Activated effector memory CD4-positive, alpha-beta T cell treated with Interleukin-2 at 50 U/mL for 16 hours (primary cell): ENCODE measurements around the gene LMF1.
"Not testable (repeated sequence)": the region's sequence is repeated elsewhere in the genome, so short reads cannot be mapped to it uniquely, and the experiment has no call there.

ENCODE experiments used
- DNase-seq: peaks from one replicate; pipeline ENCODE4 v3.0.0-alpha.2; 2020

LMF1 gene

DNA sequence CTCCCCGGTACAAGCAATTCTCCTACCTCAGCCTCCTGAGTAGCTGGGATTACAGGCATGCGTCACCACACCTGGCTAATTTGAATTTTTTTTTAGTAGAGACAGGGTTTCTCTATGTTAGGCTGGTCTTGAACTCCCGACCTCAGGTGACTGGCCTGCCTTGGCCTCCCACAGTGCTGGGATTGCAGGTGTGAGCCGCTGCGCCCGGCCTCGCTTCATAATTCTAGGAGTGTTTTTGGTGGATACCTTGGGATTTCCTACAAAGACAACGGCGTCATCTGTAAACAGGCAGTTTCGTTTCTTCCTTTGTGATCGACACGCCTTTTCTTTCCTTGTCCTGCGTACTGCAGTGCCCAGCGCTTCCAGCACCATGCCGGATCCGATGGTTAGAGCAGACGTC, 109.3 kb downstream of the LMF1 start:
- DNase-seq: no peak

DNA sequence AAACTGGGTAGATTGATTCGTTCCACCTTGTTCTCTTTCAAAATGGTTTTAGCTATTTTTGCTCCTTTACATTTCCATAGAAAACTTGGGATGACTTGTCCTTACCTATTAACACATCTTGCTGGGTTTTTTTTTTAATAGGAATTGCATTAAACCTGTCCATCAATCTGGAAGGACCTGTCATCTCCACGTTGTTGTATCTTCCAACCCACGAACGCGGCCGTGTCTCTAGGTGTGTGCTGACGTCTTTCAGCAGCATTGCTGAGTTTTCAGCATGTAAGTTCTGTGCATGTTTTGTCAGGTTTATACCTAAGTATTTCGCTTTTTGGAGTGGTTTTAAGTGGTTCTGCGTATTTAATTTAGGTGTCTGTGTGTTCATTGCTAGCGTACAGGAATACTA, 109.9 kb downstream of the LMF1 start:
- no peak for DNase-seq

DNA sequence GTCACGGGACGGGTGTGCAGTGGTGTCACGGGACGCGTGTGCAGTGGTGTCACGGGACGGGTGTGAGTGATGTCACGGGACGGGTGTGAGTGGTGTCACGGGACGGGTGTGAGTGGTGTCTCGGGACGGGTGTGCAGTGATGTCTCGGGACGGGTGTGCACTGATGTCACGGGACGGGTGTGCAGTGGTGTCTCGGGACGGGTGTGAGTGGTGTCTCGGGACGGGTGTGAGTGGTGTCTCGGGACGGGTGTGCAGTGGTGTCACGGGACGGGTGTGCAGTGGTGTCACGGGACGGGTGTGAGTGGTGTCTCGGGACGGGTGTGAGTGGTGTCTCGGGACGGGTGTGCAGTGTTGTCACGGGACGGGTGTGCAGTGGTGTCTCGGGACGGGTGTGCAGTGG, 111.8 kb downstream of the LMF1 start:
- not testable (repeated sequence) for DNase-seq

DNA sequence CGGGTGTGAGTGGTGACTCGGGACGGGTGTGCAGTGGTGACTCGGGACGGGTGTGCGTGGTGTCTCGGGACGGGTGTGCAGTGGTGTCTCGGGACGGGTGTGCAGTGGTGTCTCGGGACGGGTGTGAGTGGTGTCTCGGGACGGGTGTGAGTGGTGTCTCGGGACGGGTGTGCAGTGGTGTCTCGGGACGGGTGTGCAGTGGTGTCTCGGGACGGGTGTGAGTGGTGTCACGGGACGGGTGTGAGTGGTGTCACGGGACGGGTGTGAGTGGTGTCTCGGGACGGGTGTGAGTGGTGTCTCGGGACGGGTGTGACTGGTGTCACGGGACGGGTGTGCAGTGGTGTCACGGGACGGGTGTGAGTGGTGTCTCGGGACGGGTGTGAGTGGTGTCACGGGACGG, 112.3 kb downstream of the LMF1 start:
- not testable (repeated sequence) for DNase-seq

DNA sequence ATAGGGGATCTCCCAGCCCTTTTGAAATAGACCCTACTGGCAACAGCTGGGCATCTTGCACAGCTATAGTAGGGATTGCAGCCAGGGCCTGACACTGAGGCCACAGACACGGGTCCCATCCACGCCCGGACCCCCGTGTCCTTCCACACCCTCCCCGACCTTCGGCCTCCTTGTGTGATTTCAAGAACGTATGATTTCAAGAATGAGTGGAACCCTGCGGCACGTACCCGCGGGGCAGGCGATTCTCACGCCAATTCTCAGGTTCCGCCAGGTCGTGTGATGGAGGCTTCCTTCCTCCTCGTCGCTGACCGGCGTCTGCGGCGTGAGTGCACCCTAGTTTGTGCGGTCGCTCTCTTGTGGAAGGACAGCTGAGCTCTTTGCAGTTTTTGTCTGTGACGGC, 114.0 kb downstream of the LMF1 start:
- DNase-seq: no peak

DNA sequence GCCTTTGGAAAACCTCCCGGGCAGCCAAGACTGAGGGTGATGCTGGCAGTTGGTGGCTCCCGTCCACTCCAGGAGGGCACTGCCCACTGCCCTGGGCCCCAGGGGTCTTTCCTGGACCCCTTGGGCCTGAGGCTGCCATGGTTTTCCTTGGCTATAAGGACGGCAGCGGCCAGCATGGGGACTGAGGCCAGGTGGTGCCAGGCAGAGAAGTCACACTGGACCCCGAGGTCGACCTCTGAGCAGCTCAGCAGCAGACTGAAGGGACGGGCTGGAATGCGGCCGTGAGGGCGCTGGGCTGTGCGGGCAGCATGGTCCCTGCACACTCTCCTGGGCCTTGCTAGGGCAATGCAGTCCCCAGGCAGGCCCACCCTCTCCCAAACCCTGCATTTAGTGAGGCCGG, 114.7 kb downstream of the LMF1 start:
- no peak for DNase-seq

DNA sequence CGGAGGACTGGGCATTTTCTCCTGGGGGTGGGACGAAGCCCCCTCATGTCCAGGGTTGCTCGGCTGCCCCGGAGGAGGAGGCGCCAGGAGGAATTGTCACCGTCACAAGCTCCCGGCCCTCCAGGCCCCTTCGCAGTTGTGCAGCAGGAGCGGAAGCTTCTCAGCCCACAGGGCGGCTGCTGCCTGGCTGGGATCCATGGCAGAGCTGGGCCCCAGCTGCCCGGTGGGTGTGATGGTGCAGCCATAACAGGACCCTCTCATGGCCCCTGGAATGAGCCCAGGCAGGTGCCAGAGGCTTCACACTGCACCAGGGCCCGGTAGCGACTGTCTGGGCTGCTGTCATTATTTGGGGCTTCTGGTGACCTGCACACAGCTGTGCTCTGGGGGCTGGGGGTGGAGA, 115.3 kb downstream of the LMF1 start:
- no peak for DNase-seq

DNA sequence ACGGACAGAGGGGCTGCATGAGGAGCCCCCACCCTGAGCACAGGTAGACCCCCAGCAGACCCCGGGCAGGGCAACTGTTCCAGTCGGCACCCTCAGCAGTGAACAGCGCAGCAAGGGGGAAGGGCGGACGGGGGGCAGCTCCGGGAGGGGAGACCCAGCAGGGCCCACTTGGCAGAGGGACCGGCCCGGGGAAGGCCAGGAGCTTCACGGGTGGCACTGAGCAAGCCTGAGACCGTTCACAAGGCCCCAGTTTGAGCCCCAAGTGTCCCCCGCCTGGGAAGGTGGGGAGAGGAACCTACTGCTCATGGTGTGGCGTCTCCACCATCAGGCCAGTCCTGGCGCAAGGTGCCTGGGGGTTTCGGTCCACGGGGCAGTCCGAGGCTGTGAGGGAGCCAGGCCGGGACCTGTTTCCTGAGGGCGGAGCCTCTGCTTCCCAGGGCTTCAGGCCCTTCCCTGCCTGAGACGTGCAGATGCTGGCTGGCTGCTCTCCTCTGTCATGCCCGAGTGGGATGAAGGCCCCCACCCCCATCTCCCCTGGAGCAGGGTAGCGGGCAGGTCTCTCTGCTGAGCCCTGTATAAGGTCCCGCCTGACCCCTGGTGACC, 115.9 kb downstream of the LMF1 start:
- no peak for DNase-seq

DNA sequence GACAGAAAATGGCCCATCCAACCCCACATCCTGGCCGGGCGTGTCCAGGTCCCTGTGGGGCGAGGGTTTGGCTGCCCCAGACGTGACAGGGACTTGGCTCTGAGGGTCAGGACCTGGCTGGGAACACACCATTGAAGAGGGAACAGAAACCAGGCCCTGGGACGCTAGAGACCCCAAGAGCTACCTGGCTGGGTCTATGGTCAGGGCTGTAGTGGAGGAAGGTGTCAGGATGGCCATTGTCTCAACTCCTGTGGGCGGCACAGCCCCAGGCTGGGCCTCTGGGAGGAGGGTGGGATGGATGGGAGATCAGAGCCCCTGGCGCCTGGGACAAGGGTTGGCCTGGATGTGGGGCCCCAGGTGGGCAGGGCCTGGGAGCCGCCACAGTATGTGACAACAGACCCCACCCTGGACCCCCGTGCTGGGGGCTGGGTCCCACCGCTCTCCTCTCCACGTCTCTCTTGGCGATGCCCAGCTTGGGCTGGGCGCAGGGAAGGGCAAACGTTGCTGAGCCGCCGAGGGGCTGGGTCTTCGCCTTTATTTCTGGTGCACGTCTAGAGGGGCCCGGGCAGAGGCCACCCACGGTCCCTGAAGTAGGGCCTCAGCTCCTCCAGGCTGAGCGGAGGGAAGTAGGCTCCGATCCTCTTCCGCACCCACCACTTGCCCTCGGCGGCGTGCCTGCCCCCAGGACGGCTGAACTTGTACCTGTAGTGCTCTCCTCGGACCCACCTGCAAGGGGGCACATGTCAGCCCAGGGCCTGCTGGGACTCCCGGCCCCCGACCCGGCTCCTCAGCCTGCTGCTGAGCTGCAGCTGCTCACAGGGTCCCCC, 116.6 kb downstream of the LMF1 start:
- DNase-seq: no peak

DNA sequence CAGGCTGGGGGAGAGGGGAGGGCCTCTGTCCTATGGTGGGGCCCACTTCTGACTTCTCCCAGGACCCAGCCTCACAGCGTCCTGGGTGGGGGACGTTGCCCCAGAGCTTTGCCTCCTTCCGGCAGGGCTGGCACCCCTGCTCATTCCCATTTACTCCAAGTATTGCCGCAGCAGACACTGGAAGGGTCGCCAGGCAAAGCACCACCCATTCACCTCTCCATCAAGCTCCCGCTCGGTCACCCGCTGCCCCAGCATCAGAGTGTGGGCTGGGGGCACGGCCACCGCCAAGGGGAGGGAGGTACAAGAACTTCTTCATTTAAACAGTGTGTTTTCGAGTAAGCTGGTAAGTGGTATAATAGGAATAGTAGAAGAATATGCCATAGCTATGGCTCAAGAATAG, 117.5 kb downstream of the LMF1 start:
- no peak for DNase-seq

DNA sequence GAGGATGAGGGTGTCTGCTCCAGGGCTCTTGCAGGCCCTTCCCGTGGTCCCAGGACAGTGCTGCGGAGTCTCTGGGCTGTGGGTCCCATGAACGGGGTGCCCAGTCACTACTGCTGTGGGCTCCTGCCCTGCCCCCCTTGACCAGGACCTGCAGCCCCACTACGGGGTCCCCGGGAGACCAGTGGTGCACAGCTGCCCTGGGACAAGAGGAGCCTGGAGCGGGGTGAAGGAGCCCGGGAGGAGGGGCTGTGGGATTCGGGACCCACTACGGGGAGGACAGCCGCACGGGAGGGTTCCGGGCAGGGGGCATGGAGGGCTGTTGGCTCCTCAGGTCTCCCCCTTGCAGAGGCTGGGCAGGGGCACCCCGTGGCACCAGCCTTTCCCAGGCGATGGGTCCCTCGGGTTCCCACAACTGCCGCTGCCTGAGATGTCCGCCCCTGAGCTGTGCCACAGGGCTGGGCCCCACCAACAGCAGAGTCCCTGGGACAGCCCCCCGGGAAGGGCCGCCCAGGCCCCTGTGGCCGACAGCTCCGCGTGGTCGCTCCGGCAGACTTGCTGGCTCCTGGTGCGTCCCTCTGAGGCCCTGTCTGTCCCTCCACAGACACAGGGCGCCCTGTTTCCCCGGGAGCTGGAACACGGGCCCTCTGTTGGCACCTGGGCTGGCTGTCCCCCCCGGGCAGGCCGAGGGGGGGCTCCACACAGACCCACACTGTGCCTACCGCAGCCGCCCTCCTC, 118.2 kb downstream of the LMF1 start:
- DNase-seq: no peak

DNA sequence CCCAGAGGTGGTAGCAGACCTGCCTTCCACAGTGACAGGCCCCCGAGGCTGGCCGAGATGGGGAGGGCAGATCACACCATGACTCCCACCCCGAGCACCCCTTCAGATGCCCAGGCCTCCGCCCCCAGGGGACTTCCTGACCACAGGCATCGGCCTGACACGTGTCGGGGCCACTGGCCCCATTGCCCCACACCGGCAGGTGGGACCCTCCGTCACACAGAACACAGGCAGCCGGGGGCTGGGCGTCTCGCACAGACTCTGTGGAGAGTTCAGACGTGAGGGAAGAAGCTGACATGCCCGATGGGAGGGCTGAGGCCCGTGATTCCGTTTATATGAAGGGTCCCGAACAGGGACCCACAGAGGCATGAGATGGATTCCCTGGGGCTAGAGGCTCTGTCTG, 118.9 kb downstream of the LMF1 start:
- no peak for DNase-seq

DNA sequence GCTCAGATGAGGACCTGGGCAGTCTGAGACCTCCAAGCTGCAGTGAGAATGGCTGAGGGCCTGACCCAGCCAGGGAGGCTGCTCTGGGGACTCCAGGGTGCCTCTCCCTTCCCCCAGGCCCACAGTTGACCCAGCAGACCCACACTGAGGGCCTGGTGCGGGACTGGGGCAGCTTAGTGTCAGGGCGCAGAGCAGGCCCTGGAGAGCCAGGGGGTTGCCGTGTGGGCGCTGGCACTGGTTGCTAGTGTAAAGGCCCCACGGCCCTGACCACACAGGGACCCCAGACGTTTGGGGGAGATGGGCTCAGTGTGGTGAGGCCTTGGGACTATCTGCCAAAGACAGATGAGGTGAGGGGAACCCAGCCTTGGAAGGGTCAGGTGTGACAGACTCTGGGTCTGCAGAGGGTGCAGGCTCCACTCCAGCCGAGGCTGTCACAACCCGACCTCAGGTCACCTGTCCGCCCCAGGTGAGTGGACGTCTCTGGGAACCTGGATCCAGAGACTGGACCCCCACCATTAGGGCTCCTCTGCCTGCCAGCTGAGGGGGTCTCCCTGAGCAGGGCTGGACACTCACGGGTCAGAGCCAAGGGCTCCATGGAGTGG, 119.5 kb downstream of the LMF1 start:
- DNase-seq: no peak

DNA sequence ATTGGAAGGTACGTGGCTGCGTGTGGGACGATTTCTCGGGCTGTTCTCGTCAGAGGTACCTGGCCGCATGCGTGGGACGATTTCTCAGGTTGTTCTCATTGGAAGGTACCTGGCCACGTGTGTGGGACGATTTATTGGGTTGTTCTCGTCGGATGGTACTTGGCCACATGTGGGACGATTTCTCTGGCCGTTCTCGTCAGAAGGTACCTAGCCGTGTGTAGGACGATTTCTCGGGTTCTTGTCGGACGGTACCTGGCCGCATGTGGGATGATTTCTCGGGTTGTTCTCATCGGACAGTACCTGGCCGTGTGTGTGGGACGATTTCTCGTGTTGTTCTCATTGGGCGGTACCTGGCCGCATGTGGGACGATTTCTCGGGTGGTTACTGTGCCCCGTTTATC, 120.1 kb downstream of the LMF1 start:
- DNase-seq: no peak

DNA sequence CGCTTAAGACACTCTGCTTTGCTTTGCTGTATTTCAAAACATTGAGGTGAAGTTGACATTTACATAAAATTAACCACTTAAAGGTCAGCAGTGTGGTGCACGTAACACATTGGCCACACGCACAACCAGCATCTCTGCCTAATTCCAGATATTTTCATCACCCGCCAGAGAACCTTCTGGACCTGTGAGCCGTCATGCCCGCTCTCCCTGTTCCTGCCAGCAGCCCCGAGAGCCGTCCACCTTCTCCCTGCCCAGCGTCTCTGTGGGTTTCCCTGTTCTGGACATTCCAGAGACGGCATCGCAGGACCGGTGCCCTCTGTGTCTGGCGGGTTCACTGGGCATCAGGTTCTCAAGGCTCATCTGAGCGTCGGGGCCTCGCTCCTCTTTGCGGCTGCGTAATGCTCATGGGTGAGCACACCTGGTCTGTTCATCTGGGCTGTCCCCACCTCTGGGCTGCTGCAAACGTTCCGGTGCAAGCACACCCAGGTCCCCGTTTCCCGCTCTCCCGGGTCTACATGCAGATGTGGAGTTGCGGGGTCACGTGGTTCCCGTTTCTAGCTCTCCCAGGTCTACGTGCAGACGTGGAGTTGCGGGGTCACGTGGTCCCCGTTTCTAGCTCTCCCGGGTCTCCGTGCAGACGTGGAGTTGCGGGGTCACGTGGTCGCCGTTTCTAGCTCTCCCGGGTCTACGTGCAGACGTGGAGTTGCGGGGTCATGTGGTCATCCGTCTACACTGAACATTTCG, 122.1 kb downstream of the LMF1 start:
- DNase-seq: no peak

DNA sequence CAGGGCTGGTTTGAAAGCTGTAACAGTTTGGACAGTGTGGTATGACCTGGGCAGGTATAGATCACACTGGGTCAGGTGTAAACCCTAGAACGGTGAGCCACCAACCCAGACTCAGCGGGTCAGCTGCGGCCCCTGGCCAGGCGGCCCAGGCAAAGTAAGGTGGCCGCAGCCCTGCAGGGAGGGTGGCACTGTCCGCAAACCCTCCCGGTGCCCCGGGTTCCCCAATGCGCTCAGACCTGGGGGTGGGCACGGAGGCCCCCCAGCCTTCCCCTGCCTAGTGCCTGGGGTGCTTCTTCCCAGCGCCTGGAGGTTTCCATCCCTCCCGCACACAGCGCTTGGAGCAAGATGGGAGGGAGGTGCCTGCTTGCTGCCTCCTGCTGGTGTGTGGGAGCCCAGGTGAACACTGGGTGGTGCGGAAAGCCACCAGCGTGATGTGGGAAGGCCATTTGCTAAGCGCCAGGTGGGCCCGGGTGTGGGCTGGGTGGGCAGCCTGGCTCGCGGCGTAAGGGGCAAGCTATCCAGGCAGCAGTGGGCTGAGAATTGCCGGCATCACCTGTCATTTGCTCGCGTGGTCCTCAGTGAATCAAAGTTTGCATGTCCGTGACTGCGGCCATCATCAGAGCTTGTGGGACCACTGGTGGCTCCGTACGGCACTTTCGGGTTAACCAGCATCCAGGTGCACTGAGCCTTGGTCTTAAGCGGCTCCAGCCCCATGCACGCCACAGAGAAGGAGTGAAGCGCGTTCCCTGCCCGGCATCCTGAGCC, 122.9 kb downstream of the LMF1 start:
- no peak for DNase-seq

DNA sequence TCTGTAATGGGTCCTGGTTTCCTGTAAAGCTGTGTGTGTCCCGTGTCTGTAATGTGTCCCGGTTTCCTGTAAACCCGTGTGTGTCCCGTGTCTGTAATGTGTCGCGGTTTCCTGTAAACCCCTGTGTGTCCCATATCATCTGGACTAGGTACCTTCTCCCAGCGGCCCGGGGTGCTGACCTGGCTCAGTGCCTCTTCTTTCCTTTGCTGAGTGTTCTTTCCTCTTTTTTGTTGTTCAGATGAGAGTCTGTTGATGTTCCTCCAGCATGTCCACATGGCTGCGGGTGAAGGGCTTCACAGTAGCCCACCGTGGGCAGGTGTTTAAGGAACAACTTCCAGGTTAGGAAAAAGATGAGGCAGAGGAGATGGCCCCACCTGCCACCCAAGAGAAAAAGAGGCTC, 123.6 kb downstream of the LMF1 start:
- no peak for DNase-seq

DNA sequence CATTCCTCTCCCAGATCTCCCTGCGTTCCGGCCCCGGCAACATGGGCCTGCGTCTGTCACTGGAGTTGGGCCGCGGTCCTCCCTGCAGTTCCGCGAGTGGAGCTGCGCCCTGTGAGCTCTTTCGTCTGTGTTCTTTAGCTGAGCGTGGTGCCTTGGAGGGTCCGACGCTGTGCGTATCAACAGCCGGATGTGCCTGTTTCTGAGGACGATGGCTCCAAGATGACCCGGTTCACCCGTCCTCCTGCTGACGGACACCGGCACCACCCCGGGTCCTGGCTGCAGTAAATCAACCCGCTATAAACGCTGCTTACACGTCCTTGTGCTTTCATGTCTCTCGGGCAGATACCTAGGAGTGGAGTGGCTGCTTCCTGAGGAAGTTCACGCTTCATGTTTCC, 125.4 kb downstream of the LMF1 start:
- no peak for DNase-seq

DNA sequence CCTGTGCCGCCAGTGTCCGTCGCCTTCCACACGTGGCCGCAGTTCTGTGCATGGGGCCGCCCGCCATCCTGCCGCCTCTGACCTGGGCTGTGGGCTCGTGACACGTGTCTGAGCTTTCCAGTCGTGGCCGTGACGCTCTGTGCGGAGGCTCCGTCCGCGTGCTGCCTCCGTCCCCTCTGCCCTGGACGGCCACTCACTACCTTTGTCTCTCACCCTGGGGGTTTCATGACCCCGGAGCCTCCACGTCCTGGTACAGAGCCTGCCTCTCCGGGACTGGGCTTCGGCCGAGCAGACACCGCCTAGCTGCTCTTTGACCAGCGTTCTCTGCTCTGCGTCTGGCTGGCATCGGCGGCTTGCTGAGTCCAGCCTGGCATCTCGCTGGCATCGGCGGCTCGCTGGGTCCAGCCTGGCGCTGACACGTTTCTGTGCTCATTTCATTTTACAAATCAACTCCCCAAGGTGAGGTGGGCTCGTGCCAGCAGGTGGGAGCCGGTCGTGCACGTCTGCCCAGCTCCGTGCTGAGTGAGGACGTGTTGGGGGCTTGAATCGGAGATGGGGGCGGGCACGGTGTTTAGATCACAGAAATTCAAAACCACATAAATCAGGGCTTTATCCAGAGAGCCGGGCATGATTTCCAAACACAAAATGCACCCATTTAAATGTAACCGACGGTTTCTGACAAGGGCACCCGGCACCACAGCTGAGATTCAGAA, 126.0 kb downstream of the LMF1 start:
- no peak for DNase-seq

DNA sequence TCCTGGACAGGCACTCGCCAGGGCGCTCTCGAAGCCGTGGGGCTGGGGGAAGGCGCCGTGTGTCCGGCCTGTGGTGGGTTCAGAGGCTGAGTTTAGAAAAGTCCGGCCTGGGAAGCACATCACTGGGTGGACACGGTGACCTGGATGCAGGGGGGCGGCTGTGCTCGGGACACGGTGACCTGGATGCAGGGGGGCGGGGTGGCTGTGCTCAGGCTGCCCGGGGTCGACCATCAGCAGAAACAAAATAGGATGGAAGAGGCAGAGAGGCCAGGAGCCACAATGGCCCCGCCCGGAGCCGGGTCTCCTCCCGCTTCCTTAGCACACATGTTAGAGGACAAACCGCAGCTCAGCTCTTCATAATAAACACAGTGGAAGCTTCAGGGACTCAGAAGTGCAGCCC, 127.0 kb downstream of the LMF1 start:
- DNase-seq: no peak

DNA sequence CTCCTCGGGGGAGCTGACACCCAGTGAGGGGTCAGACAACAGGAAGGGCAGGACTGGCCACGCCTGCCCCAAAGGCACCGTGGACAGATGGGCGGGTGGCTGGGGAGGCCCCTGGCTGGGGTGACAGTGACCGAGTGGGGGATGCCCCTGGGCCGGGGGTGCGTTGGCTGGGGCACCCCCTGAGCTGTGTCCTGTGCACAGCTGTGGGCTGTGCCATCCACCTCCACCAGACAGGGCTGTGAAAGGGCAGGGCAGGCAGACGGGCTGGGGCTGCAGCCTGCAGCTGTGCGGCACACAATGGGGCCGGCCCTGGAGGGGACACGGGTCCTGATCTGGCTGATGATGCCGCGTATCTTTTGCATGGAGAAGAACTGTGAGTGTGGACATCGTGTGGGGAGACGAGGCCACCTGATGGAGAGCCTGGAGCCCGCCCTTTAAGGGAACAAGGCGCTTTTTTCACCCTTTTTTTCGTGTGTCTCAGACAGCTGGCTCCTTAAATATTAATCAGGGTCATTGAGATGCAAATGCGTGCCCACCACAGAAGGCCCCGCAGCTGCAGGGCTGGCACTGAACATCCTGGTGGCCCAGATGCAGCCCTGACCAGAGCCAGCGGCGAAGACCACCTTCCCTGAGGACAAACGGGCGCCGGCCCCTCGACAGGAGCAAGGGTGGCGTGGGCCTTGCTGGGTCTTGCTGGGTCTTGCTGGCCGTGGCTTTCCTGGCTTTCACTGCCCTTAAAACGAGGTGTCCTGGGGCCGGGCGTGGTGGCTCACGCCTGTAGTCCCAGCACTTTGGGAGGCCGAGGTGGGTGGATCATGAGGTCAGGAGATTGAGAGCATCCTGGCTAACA, 127.8 kb downstream of the LMF1 start:
- DNase-seq: no peak
